Caki2 (cell line): Measurements from ENCODE around the gene GLT6D1. TPM values are rescaled to one million over a fixed set of nuclear protein-coding genes. Genes with fewer than 3 reads are reported as not detected.

ENCODE experiments used
- DNase-seq: peaks from one replicate; pipeline ENCODE4 v3.0.0-alpha.2; 2015; ENCODE audit warnings: low read depth
- in situ Hi-C: cut with HindIII; loops from 2 replicates; pipeline ENCODE4 v1.10.0; 2016; ENCODE audit warnings: low sequenced_read_pairs, low pct_unique_long_range_greater_than_20kb, mixed read lengths
- total RNA-seq: library from RNA; depleted of rRNA; stranded (reverse); fragments of >200 nt; shearing (Covaris generic); gene quantifications from 2 replicates; pipeline ENCODE4 v1.2.3, GENCODE V29; 2014; ENCODE audit warnings: low replicate concordance; rRNA removed

The GLT6D1 gene
- total RNA-seq, 1 experiment from 2014 or later = not detected

DNA sequence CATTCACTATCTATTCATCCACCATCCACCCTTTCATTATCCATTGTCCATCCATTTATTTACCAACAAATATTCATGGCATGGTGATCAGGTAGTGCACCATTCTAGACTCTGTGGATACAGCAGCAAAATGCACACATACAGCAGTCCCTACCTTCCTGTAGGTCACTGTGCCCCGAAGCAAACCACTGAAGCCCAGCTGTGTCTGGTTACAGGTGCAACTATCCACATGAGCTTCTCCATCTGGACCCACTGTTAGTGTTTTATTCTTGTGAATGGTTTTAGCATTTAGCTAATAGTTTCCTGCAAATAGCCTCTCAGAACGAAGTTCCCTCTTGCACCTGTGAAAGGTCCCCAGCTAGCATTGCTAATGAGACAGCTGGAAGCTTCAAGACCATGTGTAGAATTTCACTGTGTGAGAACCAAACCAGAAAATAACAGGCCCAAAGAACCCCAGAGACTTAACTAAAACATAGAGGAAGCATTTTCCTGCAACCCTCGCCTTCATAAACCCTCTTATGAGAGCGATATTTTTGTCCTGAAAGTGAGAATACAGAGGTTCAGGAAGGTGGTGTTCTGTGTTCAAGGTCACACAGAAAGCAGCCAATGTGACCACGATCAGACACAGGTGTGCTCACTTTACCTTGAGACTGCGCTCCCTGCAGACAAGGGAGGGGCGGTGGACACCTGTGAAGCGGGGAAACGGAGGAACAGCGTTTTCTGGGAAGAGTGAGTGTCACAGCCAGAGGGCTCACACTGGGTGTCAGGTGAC is 59.3 kb downstream of the GLT6D1 start:
- DNase-seq = no peak
- in situ Hi-C loops = no loop called here

DNA sequence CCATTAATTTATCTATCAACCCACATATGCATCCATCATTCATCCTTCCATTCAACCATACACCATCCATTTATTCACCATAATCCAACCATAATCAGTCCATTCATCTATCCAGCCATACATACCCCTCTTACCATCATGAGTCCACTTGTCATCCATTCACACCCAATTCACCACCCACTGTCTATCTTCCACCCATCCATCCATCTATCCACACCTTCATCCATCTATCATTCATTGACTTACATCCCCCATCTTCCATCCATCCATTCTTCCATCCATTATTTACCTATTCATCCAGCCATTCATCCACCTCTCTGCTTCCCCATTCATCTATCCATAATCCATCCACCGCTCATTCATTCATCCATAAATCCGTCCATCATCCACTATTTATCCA is 60.0 kb downstream of the GLT6D1 start:
- in situ Hi-C loops = no loop called here
- DNase-seq = no peak

DNA sequence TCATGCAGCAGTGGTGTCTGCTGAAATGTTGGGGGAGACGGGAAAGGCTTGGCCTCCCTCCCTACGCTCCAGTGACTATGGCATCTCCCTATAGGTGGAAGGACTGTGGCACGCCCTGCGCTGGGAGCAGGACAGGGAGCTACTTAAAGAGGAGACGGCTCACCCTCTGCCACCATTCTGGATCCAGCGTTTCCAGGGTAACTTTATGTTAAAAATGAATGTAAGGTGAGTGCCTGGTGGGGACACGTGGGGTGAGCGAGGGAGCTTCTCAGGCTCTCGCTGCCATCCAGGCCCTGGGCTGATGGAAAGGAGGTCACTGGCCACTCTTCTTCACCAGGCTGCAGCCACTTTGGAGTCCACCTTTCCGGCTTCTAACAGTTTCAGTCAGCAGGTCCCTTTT is 62.1 kb downstream of the GLT6D1 start:
- DNase-seq = no peak
- in situ Hi-C loops = no loop called here

DNA sequence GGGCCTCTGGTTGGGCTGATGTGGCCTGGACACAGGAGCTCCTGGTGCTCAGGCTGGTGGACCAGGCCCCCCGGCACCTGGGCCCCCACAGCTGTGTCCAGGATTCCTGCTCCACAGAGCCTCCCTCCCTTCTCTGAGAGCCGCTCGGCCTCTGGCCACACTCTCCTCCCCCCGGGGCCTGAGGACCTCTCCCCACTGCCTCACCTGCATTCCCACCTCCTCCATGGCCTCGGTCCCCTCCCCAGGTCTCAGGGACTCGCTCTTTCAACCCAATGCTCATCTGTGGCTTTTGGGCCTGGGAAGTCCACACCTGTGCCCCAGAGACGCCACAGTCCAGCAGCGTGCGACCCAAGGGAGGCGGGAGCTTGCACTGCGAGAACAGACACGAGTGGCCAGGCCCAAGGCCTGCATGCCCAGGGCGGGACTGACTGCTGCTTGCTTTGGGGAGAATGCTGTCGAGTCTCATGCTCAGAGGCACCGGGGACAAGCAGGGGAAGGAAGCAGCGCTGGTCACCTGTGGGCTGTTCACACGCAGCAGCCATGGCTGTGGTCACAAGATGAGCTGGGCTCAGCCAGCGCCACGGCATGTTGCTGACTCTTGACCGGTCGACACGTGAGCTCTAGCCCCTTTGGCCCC is 63.2 kb downstream of the GLT6D1 start:
- in situ Hi-C loops = no loop called here
- DNase-seq = no peak

DNA sequence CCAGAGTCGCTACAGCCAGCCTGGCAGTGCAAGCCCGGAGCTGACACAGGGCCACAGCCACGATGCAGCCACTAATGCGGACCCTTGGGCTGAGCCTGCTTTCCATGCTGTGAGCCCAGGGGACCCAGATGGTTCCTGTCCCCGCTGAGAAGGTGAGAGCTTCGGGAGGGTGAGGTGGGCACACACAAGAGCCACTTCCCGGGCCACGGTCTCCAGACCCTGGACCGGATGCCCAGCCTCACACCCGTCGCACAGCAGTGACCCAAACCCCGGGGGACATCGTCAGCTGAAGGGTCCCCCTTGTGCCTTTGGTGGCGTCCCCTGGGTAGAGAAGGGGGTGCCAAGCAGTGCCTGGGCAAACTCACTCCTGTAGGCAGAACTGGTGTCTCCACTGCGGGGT is 64.4 kb downstream of the GLT6D1 start:
- no peak for DNase-seq
- in situ Hi-C loops = no loop called here

DNA sequence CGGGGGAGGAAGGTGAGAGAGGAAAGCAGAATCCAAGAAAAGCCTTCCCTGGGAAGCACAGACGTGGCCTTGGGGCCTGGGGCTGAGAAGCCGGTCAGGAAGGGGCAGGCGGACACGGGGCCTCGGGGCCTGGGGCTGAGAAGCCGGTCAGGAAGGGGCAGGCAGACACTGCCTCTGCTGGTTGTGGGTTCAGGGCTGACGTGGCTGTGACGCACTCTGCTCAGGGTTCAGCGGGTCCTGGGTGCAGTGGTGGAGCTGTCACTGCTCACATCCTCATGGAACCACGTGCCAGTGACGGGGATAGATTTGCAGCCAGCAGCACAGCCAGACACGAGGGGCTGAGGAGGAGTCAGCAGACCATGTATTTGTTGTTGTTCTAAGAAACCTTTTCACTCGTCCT is 65.0 kb downstream of the GLT6D1 start:
- in situ Hi-C loops = no loop called here
- no peak for DNase-seq

Other genes with a start within 250 kb of the GLT6D1 start
- 30.4 and 32.4 TPM in 2 replicates for gene PPP1R26, start 159.8 kb downstream of the GLT6D1 start, total RNA-seq
- 30.9 and 50.6 TPM in 2 replicates for gene MRPS2, start 138.9 kb downstream of the GLT6D1 start, total RNA-seq
- not detected in 2 replicates for gene LCN1, start 118.1 kb downstream of the GLT6D1 start, total RNA-seq
- not detected in 2 replicates for gene OBP2A, start 93.4 kb downstream of the GLT6D1 start, total RNA-seq
- gene PAEP, start 77.8 kb downstream of the GLT6D1 start, total RNA-seq = not detected in 2 replicates
- not detected in 2 replicates for gene LCN9, start 23.8 kb upstream of the GLT6D1 start, total RNA-seq
- not detected in 2 replicates for gene SOHLH1, start 59.9 kb upstream of the GLT6D1 start, total RNA-seq
- not detected in 2 replicates for gene KCNT1, start 62.6 kb upstream of the GLT6D1 start, total RNA-seq